Caco-2 (cell line): ENCODE results near the gene LSM4. TPM values are rescaled to one million over a fixed set of nuclear protein-coding genes. Genes with fewer than 3 reads are reported as not detected.
"Not testable (repeated sequence)": the region's sequence is repeated elsewhere in the genome, so short reads cannot be mapped to it uniquely, and the experiment has no call there.

Experiments used
- BruUV-seq: library from RNA; stranded (reverse); fragments of 400-500 nt; replicated peaks from 2 replicates; lab custom pipeline; 2021; lab: Mats Ljungman, UMichigan
- CTCF ChIA-PET: fragments of 300-600 bp; sonication (Branson Sonifier 250); formaldehyde crosslinking; loops from one replicate; lab custom pipeline; 2022; ENCODE audit warnings: antibody characterized with exemption; lab: Charles Lee
- POLR2A ChIA-PET: fragments of 300-600 bp; sonication (Branson Sonifier 250); formaldehyde crosslinking; loops from one replicate; lab custom pipeline; 2022; ENCODE audit warnings: antibody characterized with exemption; lab: Charles Lee
- DNase-seq, 2 experiments: peaks; one replicate each; pipeline versions ENCODE4 v3.0.0 to v3.0.0-alpha.2; 2020 to 2022
- H3K27me3 ChIP-seq: replicated peaks from 2 replicates; pipeline ENCODE4 v1.6.0; 2011; ENCODE audit warnings: low read length; ENCODE audit not compliant: control insufficient read depth, insufficient read depth
- H3K36me3 ChIP-seq: 2 replicates; pipeline ENCODE4 v1.5.1; 2011; ENCODE audit warnings: low read length; ENCODE audit not compliant: control insufficient read depth, insufficient read depth
- H3K4me1 ChIP-seq: fragments of 250-450 bp; sonication (Bioruptor Pico); 2 replicates; pipeline ENCODE4 v1.5.1; 2020; ENCODE audit warnings: mild to moderate bottlenecking
- H3K4me3 ChIP-seq: 2 replicates; pipeline ENCODE4 v1.5.1; 2011; ENCODE audit warnings: low read depth, mild to moderate bottlenecking, control low read depth, low read length
- H3K9me3 ChIP-seq: fragments of 250-450 bp; sonication (Bioruptor Pico); 2 replicates; pipeline ENCODE4 v1.5.1; 2020; ENCODE audit warnings: mild to moderate bottlenecking, moderate library complexity
- H3K27ac Mint-ChIP-seq: one replicate; pipeline ENCODE4 v1.8.0; 2022; ENCODE audit warnings: mixed read lengths; ENCODE audit not compliant: unreplicated experiment
- H3K27me3 Mint-ChIP-seq: one replicate; pipeline ENCODE4 v1.8.0; 2022; ENCODE audit warnings: mixed read lengths; ENCODE audit not compliant: insufficient read depth, unreplicated experiment
- H3K36me3 Mint-ChIP-seq: one replicate; pipeline ENCODE4 v1.8.0; 2022; ENCODE audit warnings: mild to moderate bottlenecking, mixed read lengths; ENCODE audit not compliant: insufficient read depth, unreplicated experiment
- H3K4me1 Mint-ChIP-seq: one replicate; pipeline ENCODE4 v1.8.0; 2022; ENCODE audit warnings: low read depth, mixed read lengths; ENCODE audit not compliant: unreplicated experiment
- H3K4me3 Mint-ChIP-seq: one replicate; pipeline ENCODE4 v1.8.0; 2022; ENCODE audit warnings: mild to moderate bottlenecking, moderate library complexity, mixed read lengths; ENCODE audit not compliant: unreplicated experiment
- H3K9me3 Mint-ChIP-seq: one replicate; pipeline ENCODE4 v1.8.0; 2022; ENCODE audit warnings: mixed read lengths; ENCODE audit not compliant: unreplicated experiment
- CTCF ChIP-seq, 2 experiments: fragments of 200-600 bp in 1 of 2; IDR thresholded peaks; 1 replicate in 1 of 2; 2 replicates in 1 of 2; pipeline versions ENCODE4 v1.5.1 to v1.8.0; 2011 to 2022; ENCODE audit warnings: antibody characterized with exemption in 1 of 2, control low read depth in 1 of 2, inconsistent platforms in 1 of 2, low read depth in 1 of 2, low read length in 1 of 2, mild to moderate bottlenecking in 1 of 2, moderate library complexity in 1 of 2; ENCODE audit not compliant: insufficient read depth in 1 of 2, severe bottlenecking in 1 of 2, unreplicated experiment in 1 of 2
- intact Hi-C: fragments of 100-400 bp; cut with micrococcal nuclease; formaldehyde crosslinking; loops from one replicate; pipeline ENCODE4 v1.10.0; 2022; ENCODE audit not compliant: unreplicated experiment
- total RNA-seq: library from RNA; stranded (reverse); gene quantifications from 2 replicates; pipeline ENCODE4 v1.2.3, GENCODE V29; 2022

The LSM4 gene
- total RNA-seq, 1 experiment from 2014 or later: 184 TPM

GRCh38 chr19:18366021-18366435 lies 43.2 kb upstream of the LSM4 start:
- H3K27me3 Mint-ChIP-seq: no peaks in the 10 kb centered on the region
- peaks cover 20% of the 10 kb centered on the region for H3K4me1 ChIP-seq
- H3K4me1 Mint-ChIP-seq: peaks cover 7% of the 10 kb centered on the region
- no peaks in the 10 kb centered on the region for H3K9me3 ChIP-seq
- POLR2A ChIA-PET: no interaction called here
- no peaks in the 10 kb centered on the region for H3K9me3 Mint-ChIP-seq
- CTCF ChIA-PET: interaction anchor here (0.6 kb wide), 1 partner anchor 23 kb away, joined by 10 read pairs; no protein-coding TSS in a partner anchor
- peaks cover 2% of the 10 kb centered on the region; the same call in 1 of the 2 replicates for H3K36me3 ChIP-seq
- H3K36me3 Mint-ChIP-seq: peaks cover 17% of the 10 kb centered on the region
- no TSS peak for BruUV-seq
- no peak for TF ChIP-seq CTCF (IDR thresholded peaks at IDR 0.05; ENCODE audit: insufficient read depth in 1 of 2, low read depth in 1 of 2, low read length in 1 of 2, severe bottlenecking in 1 of 2, unreplicated experiment in 1 of 2)
- no peak overlapping the region for H3K4me3 Mint-ChIP-seq
- no peak overlapping the region for H3K4me3 ChIP-seq
- intact Hi-C loops: no loop called here
- peak overlapping the region; percentile 83 for H3K27ac Mint-ChIP-seq
- H3K27me3 ChIP-seq: no peaks in the 10 kb centered on the region
- DNase-seq: no peak

- intact Hi-C loops: no loop called here
- Mint-ChIP-seq H3K36me3 (peaks cover 17% of the 10 kb centered on the region), H3K27me3 (no peaks in the 10 kb centered on the region), H3K4me1 (peaks cover 7% of the 10 kb centered on the region), H3K9me3 (no peaks in the 10 kb centered on the region), H3K27ac (peak overlapping the region; percentile 83), H3K4me3 (no peak overlapping the region)
- CTCF ChIA-PET: no interaction called here
- no peak for TF ChIP-seq CTCF (IDR thresholded peaks at IDR 0.05; ENCODE audit: insufficient read depth in 1 of 2, low read depth in 1 of 2, low read length in 1 of 2, severe bottlenecking in 1 of 2, unreplicated experiment in 1 of 2)
- BruUV-seq: TSS peak; percentile 24
- peak; percentile 60 to 61 for DNase-seq
- no peaks in the 10 kb centered on the region for H3K27me3 ChIP-seq
- peaks cover 20% of the 10 kb centered on the region for H3K4me1 ChIP-seq
- POLR2A ChIA-PET: no interaction called here
- no peak overlapping the region for H3K4me3 ChIP-seq
- H3K36me3 ChIP-seq: peaks cover 2% of the 10 kb centered on the region
- no peaks in the 10 kb centered on the region for H3K9me3 ChIP-seq
Measured at GRCh38 chr19:18364826-18365528, 42.1 kb upstream of the LSM4 start.

- Mint-ChIP-seq H3K27ac (peak overlapping the region; percentile 83), H3K36me3 (peaks cover 23% of the 10 kb centered on the region)
- CTCF ChIA-PET: interaction anchor here (0.5 to 0.9 kb wide), 2 partner anchors 19 to 21 kb away, joined by 3 read pairs; partner anchors contain the start of gene GDF15
- H3K36me3 ChIP-seq, H3K4me1 Mint-ChIP-seq, H3K9me3 Mint-ChIP-seq, DNase-seq, POLR2A ChIA-PET, H3K9me3 ChIP-seq, H3K27me3 Mint-ChIP-seq, H3K4me3 Mint-ChIP-seq, H3K4me3 ChIP-seq, H3K27me3 ChIP-seq, intact Hi-C loops: not testable (repeated sequence)
- BruUV-seq: TSS peak; percentile 64
- peaks cover 20% of the 10 kb centered on the region for H3K4me1 ChIP-seq
Measured at GRCh38 chr19:18364277-18364825, 41.5 kb upstream of the LSM4 start.
